HG03095 (cell line): Measurements from ENCODE around the gene NOX4.
"Not testable (repeated sequence)": the region's sequence is repeated elsewhere in the genome, so short reads cannot be mapped to it uniquely, and the experiment has no call there.

ENCODE experiments used
- ATAC-seq: cut with Tn5 transposase; IDR thresholded peaks from one replicate; pipeline ENCODE4 v1.9.1; 2021; ENCODE audit warnings: moderate library complexity; ENCODE audit not compliant: unreplicated experiment

The NOX4 gene

DNA sequence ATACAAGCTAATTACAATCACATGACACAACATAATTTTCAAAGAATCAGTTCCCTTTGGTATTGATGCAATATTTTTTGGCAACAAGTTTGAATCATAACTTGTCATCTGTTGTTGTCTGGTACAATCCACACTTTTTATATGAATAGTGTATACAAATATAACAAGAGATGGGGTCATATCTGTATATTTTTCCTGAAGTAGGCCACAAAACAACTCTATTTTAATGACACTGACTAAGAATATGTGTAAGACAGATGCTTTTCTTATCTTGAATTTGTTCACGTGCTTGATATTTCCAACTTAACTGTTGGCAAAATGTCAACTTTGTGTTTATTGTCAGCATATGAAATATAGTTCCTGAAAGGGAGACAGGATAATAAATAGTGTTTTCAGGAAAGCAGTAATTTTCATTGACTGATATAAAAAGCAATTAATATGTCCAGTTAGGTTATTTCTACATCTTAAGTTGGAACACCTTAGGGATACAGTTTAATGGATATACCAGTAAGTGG is 27.9 kb downstream of the NOX4 start:
- no peak for ATAC-seq

DNA sequence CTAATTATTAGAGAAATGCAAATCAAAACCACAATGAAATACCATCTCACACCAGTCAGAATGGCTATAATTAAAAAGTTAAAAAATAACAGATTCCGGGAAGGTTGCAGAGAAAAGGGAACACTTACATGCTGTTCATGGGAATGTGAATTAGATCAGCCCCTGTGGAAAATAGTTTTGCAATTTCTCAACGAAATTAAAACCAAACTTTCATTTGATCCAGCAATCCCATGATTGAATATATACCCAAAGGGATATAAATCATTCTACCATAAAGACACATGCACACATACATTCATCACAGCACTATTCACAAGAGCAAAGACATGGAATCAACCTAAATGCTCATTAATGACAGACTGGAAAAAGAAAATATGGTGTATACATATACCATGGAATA is 32.5 kb downstream of the NOX4 start:
- no peak for ATAC-seq

DNA sequence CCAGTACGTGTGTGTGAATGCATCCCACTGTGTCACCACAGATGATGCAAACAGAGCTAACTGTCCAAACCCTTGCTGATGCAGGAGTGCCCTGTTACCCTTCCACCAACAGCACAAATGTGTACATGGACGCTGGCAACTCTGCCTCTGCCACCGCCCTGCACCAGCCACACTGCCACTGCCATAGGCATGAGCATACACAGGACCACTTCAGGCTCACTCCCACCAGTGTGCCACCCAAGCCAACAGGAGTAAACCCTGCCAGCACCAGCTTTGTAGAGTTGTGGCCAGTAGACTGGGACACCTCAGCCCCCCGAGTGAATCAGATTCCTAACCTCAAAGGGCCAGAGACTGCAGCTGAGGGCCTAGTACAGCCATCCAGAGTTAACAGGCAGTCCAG is 34.0 kb downstream of the NOX4 start:
- no peak for ATAC-seq

DNA sequence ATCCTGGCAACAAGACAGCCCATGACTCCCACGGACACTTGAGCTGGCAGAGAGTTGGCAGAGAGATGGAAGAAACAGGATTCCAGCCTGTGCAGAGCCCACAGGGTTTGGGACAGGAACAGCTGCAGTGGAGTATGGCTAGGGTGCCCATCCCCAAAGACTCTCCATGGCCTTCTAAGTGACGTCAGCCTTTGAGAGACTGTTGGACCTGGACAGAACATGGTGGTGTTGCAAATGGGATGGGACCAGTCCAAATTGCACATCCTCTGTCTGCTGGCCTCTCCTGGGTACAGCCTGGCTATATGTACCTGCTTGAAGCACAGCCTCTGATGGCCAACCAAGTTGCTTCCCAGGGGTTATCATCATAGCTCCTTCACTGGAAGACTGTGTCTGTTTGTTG is 34.5 kb downstream of the NOX4 start:
- no peak for ATAC-seq

DNA sequence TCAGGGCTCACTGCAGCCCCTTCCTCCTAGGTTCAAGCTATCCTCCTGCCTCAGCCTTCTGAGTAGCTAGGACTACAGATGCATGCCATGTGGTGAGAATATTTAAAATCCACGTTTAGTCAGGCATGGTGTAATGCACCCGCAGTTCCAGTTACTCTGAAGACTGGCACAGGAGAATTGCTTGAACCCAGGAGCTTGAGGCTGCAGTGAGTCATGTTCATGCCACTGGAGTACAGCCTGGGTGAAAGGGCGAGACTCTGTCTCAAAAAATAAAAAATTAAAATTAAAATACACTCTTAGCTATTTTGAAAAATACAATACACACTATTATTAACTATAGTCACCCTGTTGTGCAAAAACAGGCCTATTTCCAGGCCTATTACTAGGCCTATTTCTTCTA is 38.4 kb downstream of the NOX4 start:
- ATAC-seq = no peak

DNA sequence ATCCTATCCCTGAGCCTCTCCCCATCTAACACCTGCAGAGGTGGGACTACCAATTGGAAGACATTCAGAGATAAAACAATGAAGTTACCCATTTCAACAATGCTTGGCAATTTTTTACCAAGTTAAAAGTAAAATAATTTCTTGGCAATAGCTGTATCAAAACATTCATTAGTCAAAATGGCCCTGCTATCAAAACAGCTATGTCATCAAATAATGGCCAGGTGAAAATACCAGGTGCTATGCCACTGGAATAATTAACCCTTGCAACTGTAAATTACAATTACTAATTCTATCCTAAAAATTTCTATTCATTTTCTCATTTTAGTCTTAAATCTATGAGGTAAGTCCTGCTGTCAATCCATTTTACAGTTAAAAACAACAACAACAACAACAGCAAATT is 43.3 kb downstream of the NOX4 start:
- no peak for ATAC-seq

DNA sequence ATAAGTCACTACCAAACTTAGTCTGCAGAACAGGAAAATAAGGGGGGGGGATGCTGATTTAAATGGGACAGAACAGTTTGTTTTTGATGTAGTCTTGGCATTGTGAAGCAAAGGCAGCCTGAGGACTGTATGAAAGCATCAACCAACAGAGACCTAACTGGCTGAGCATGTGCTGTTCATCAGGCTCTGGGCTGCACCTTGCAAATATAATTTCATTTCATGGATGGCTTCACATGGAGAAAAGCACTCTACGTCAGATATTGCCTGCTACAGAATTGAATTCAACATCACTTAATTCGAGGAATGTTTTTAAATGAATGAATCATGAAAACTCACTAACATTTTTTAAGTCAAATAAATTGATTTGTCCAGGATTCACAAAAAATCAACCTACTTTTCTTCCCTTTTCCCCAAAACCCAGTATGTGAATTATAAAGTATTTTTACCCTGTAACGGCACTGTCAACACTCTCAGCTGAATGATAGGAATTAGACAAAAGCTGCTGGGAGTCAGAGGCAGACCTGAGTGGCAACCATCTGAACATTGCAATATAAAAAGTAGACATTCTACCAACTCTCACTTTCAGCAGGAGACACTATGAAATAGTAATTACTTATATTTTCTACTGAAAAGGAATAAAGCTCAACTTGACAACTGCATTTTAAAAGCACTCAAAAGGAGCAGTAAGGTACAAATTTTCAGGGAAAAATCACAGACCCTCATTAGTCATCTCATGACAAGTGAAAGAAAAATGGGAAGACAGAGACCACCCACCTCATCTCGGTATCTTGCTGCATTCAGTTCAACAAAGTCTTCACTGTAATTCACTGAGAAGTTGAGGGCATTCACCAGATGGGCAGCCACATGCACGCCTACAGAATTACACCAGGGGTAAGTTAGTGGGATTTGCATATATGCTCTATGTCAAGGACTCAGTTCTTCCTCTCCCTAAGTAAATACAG is 47.5 kb downstream of the NOX4 start:
- no peak for ATAC-seq

DNA sequence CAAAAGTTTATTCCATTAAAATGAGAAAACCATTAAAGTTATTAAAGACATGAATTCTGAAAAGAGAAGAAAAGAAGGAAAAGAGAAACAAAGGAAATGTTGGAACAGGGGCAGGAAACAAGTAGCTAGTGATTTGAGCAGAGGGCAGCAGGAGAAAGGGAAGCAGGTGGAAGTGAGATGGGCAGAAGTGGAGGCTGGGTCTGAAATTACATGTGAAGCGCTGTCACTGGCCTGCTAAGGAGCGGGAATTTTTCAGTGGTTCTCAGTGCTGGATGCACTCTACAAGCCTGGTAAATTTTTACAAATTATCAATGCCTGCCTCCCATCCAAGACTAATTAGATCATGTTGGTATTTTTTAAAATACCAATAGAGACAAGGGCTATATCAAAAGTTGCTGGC is 48.4 kb downstream of the NOX4 start:
- no peak for ATAC-seq

DNA sequence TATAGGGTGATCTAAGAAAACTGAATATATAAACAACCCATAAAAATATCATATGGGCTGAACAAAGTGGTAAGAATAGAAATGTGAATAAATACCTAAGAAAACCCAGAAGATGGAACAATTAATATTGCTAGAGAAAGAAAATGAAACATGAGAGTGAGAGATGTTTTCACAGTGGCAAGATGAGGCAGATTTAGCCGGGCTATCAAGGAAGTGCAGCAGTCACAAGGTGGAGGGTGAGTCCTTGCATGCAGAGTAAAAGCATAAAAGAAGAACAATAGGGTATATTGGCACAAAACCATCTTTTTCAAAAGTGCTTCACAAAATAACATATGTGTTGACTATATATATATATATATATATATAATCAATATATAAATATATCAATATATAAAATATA is 49.6 kb downstream of the NOX4 start:
- ATAC-seq = no peak

DNA sequence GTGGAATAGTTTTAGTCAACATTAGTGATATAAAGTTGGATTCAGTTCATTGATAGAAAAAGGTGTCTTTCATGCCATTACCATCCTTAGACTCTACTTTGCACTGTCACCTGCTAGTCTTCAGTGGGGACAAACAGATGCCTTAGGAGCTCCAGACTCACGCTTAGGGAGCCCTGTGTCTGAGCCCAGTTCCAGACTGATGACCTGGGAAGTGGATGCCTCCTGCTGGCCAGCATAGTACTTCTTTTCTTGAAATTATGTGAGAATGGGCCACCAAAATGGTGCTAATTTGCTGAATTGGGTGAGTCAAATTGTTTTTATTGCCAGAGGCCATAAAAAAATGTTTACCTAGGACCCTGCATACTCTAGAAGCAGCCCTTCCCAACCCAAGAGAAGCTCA is 53.9 kb downstream of the NOX4 start:
- no peak for ATAC-seq

DNA sequence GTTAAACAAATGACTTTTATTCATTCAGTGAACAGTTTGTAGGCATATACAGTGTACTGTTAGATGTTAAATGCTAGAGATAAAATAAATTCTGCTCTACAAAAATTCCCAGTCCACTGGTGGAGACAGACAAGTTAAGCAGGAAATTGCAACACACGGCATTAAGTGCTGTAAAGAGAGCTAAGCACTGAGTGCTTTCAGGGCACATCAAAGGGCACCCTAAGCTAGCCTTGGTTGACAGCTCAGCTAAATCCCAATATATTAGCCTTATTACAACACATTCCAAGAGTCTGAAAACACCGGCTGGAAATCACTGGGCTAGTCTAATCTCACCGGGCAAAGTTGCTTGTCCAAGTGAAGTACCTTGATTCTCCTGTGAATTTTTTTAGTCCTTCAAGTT is 55.1 kb downstream of the NOX4 start:
- ATAC-seq = no peak

DNA sequence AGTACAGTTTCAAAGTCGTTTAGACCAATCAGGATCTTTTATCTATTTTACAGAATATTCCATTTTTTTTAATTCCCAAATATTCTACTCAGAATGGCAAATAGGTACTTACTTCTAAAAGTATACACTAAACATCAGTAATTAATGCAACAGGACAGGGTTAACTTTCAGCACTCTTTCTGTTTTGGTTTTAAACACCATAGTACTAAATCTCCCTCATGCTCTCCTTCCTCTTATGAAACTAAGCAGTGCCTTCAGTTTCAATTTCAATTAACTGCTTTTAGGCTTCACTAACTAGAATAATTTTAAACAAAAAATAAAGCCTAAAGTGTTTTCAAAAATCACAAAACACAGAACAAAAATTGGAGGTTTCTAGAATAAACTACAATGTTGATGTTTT is 57.9 kb downstream of the NOX4 start:
- no peak for ATAC-seq

DNA sequence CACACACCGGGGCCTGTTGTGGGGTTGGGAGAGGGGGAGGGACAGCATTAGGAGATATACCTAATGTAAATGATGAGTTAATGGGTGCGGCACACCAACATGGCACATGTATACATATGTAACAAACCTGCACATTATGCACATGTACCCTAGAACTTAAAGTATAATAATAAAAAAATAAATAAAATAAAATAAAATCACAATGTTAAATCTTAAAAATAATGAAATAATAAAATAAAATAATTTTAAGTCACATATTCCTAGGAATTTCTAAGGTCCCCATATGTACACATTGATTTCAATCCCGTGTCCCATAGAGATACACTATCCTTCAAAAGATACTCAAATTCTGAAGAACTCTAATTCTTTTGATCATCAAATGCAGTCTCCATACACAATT is 59.0 kb downstream of the NOX4 start:
- ATAC-seq = not testable (repeated sequence)

DNA sequence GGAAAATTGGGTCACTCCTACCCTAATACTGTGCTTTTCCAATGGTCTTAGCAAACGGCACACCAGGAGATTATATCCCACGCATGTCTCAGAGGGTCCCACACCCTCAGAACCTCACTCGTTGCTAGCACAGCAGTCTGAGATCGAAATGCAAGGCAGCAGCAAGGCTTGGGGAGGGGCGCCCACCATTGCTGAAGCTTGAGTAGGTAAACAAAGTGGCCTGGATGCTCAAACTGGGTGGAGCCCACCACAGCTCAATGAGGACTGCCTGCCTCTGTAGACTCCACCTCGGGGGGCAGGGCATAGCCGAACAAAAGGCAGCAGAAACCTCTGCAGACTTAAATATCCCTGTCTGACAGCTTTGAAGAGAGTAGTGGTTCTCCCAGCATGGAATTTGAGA is 64.7 kb downstream of the NOX4 start:
- not testable (repeated sequence) for ATAC-seq

DNA sequence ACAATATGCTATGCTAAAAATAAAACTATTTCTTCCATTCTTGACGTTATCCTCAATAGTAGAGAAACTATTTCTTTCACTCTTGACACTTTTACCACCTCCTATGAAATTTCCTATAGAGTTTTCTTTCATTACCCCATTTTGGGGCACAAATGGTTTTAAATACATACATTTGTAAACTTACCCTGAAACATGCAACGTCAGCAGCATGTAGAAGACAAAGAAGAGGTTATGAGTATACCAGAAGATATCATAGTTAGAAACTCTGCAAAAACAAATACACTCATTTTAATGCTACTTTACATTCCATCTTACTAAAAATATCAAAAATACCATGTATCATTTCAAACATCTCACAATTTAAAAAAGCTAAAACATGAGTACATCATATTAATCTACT is 69.5 kb downstream of the NOX4 start:
- ATAC-seq = no peak

DNA sequence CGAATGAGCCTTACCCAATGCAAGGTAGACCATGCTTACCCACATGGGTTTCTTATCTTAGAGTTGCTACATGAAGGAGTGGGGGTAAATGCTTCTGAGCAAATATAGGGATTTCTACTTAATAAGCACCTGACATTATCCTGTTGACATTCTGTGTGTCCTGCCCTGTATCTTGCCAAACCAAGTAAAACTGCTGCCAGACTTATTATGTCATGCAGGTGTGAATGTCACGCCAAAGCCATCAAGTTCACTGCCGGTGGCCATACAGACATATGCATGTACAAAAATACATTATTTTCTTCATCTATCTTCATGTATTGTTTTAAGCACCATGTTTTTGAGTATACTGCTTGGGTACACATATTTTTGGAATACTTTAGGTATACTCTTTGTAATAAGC is 70.2 kb downstream of the NOX4 start:
- ATAC-seq = no peak

DNA sequence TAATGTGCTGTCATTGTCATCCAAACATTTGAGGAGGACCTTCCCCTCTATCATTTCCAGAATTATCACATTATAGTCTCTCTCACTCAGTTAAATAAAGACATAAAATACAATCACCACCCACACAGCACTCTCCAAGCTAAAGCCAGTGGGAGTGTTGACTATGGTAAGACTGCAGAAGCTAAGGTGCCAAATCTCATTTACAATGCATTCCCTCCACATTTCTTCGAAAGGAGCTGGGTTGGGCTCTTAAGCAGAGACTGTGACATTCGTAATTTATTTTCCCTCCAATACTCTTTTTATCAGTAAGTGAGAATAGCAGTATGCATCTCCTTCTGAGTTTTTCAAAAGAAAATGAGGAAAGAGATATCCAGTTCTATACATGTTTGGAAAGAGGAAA is 74.2 kb downstream of the NOX4 start:
- ATAC-seq = no peak

DNA sequence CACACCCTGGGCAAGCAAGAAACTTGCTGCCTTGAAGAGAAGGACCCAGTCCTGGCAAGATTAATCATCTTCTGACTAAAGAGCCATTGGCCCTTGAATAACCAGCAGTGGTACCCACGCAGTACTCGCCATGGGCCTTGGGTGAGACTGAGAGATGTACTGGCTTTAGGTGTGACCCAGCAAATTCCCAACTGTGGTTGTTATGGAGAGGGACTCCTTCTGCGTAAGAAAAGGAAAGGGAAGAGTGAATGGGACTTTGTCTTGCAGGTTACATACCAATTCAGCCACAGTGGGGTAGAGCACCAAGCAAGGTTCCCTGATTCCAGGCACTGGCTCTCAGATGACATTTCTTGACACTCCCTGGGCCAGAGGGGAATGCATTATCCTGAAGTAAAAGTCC is 80.1 kb downstream of the NOX4 start:
- ATAC-seq = not testable (repeated sequence)

DNA sequence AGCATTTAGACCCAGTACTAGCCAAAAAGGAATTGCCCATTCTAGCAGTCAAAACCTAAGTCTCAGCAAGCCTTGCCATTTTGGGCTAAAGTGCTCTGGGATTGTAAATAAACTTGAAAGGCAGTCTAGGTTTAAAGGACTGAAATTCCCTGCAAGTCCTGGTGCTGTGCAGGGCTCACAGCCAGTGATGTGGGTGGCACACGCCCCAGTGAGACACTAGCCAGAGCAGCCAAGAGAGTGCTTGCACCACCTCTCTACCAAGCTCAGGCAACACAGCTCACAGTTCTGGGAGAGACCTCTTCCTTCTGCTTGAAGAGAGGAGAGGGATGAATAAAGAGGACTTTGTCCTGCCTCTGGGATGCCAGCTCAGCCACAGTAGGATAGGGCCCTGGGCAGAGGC is 80.5 kb downstream of the NOX4 start:
- ATAC-seq = not testable (repeated sequence)

DNA sequence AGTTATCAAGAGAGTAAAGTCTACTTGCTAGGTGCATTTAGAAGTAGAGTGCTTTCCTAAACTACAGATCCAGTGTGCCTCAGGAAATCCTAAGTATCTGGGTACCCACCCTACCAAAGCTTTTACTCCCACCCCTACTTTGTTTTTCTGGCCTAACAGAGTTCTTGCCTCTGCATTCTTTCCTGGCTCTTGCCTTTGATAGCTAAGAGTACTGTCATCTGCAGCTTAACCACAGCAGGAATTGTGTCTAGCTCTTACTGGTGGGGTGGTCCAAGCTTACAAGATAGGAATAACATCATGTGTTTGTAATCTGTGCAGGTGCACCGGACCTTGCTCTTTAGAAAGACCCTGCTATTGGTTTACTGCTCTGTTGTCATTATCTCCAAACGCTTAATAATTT is 82.7 kb downstream of the NOX4 start:
- ATAC-seq = not testable (repeated sequence)

DNA sequence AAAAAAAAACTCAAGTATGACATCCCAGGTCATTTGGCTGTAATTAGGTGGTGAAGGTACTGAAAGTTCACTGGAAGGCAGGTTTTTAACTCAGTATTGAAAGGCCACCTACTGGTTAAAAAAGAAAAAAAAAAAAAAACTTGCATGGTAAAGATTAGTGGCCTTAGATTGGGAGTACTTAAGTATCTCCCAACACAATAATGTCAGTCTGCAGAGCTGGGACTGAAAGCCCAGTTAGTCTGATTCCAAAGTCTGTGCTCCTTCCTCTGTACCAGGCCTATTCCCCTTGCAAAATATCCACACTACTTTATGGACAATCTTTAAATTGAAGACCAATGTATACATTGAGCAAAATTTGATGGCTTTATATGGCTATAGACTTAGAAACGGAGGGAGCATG is 85.5 kb downstream of the NOX4 start:
- no peak for ATAC-seq

DNA sequence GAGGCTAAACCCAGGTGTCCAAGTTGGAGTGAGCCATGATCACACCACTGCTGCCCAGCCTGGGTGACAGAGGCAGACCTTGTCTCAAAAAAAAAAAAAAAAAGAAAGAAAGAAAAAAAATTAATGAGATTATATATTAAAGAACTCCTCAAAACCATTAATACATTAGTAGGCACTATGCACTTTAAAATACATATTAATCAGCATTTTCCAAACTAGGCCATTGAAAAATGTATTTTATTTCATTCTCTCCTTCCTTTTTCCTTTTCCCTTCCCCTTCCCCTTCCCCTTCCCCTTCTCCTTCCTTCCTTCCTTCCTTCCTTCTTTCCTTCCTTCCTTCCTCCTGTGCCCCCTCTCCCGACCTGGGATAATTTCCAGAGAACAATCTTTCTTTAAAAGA is 99.5 kb downstream of the NOX4 start:
- not testable (repeated sequence) for ATAC-seq

DNA sequence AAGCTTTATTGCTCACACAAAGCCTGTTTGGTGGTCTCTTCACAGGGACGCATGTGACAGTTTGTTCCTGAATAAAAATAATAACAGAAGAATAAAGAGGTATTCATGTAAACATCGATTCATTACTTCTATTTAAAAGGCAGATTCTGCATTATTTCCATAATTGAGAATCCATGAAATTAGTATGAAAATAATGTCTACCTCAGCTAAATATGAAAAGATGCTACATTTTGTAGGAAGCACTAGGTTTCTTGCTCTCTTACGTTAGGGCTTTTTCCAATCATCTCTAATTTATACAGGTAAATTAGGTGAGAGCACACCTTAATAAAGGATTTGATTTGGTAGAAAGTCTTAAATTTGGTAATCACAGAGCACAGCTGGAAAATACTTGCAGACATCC is 103.7 kb downstream of the NOX4 start:
- not testable (repeated sequence) for ATAC-seq
